Measurements from ENCODE around the gene RASGEF1B. TPM values are rescaled to one million over a fixed set of nuclear protein-coding genes. Genes with fewer than 3 reads are reported as not detected.
A peak's percentile ranks its signal among the peaks of the same experiment; 100 is the strongest.

Gene RASGEF1B
- total and polyA plus RNA-seq, 2 experiments from 2014 or later = 2.9 to 4.6 TPM

DNA sequence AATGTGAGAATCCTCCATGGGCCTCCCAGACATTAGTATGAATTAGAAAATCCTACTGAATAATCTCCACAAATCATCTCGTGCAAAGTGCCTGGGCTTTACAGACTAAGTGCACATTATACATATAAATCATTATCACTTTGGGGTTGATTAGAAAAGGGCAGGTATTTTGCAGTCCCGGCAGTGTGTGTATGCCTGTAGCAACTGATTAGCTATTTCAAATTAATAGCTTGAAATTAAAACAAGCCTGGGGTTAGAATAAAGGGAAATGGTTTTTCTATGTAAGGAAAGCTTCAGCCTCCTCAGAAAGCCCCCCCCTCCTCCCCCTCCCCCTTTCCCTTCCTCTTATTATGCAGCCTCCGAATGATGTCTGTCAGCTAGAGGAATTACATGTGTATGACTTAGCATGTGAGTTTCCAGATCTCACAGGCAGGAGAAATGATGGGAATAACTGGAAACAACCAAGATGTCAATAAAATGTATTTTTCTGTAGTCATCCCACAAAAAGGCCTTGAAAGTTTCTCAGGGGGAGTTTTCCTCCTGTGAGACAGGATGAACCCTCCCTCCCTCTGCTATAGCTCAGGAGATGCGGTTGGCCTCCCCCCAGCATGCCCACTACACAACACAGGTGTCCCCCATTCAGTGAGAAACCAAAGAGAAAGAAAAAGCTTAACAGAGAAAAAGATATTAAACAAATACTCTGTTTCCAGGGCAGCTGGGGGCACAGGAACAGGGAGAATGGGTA is 41.2 kb upstream of the RASGEF1B start:
- Histone ChIP-seq H3K27ac (no peak overlapping the region), H3K4me1 (ENCODE audit: low read depth) (no peaks in the 10 kb centered on the region), H3K4me3 (no peak overlapping the region), H3K27me3 (no peaks in the 10 kb centered on the region), H3K9me3 (ENCODE audit: low read depth) (no peaks in the 10 kb centered on the region), H3K36me3 (no peaks in the 10 kb centered on the region)
- DNase-seq (ENCODE audit: low read depth in 1 of 2, low spot score in 1 of 2) = no peak
- TF ChIP-seq, protein P1, sequence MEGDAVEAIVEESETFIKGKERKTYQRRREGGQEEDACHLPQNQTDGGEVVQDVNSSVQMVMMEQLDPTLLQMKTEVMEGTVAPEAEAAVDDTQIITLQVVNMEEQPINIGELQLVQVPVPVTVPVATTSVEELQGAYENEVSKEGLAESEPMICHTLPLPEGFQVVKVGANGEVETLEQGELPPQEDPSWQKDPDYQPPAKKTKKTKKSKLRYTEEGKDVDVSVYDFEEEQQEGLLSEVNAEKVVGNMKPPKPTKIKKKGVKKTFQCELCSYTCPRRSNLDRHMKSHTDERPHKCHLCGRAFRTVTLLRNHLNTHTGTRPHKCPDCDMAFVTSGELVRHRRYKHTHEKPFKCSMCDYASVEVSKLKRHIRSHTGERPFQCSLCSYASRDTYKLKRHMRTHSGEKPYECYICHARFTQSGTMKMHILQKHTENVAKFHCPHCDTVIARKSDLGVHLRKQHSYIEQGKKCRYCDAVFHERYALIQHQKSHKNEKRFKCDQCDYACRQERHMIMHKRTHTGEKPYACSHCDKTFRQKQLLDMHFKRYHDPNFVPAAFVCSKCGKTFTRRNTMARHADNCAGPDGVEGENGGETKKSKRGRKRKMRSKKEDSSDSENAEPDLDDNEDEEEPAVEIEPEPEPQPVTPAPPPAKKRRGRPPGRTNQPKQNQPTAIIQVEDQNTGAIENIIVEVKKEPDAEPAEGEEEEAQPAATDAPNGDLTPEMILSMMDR (IDR thresholded peaks at IDR 0.05; ENCODE audit: low read depth, low read length) = no peak

DNA sequence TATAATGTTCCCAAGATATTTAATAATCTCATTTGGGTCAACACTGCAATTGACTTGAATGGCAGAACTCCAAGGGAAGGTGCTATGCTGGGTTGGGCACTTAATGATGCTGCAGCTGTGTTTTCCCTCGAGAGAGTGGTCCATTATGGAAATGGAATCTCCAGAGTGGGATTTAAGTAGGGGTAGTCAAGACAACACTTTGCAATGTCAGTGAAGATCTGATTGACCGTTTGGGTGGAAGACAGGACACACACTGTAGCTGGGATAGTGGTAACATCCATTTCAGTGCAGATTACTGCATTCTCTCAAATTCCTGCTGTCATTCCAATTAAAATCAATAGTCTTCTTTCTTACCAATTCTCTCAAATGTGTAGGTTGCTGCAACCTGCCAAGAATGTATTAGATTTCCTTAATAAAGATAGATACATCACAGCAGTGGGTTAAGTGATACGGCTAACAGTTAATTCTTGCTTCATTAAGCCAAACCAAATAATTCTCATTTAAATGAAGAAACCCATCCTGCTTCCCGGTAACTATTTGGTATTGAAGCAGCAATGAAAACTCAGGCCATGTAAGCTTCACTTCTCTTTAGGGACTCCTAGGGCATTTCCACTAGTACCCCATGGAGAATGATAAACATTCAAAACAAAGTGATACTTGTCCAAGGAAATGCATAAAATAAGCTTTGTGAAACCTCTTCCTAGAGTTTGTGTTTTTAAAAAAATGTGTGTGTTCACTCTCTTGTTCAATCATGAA is 40.5 kb upstream of the RASGEF1B start:
- H3K27me3 ChIP-seq = no peaks in the 10 kb centered on the region
- TF ChIP-seq, protein P1 (IDR thresholded peaks at IDR 0.05; ENCODE audit: low read depth, low read length) = no peak
- no peak for DNase-seq (ENCODE audit: low read depth in 1 of 2, low spot score in 1 of 2)
- H3K27ac ChIP-seq = no peak overlapping the region
- no peaks in the 10 kb centered on the region for H3K9me3 ChIP-seq (ENCODE audit: low read depth)
- H3K4me3 ChIP-seq = no peak overlapping the region
- H3K4me1 ChIP-seq (ENCODE audit: low read depth) = no peaks in the 10 kb centered on the region
- H3K36me3 ChIP-seq = no peaks in the 10 kb centered on the region

DNA sequence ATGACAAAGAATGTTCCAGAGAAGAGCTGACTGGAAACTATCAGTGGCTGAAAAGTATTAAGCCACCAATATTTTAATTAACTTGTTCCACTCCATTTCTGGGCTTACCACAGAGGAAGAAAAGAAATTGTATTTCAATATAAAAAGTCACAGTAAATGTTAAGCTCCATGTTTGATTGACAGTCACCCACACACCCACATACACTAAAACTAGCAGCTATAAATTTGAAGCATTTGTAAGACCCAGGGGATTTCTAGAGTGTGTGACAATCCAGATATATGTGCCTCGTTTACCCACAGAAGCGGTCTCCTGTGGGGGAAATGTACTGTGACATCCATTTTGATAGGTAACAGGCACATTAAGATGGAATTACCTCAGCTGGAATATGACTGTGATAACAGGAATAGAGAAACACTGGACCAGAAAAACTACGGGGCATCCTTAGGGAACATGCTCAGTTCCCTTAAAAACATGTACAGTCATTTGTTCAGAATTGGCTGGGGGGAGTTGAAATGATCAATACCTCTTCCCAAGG is 39.0 kb upstream of the RASGEF1B start:
- Histone ChIP-seq H3K36me3 (no peaks in the 10 kb centered on the region), H3K4me1 (ENCODE audit: low read depth) (no peaks in the 10 kb centered on the region), H3K27ac (no peak overlapping the region), H3K27me3 (no peaks in the 10 kb centered on the region), H3K4me3 (no peak overlapping the region), H3K9me3 (ENCODE audit: low read depth) (no peaks in the 10 kb centered on the region)
- TF ChIP-seq, protein P1 (IDR thresholded peaks at IDR 0.05; ENCODE audit: low read depth, low read length) = no peak
- no peak for DNase-seq (ENCODE audit: low read depth in 1 of 2, low spot score in 1 of 2)

DNA sequence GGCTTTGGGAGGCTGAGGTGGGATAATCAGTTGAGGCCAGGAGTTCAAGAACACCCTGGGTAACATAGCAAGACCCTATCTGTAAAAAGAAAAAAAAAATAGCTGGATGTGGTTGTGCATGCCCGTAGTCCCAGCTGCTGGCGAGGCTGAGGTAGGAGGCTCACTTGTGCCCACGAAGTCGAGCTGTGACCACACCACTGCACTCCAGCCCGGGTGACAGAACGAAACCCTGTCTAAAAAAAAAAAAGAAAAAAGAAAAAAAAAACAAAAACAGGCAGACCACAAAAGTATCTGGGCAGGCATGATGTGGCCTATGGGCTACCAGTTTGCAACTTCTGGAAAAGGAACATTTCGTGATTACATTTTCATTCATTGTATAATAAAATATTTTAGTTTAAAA is 38.1 kb upstream of the RASGEF1B start:
- Histone ChIP-seq H3K4me1 (ENCODE audit: low read depth) (no peaks in the 10 kb centered on the region), H3K9me3 (ENCODE audit: low read depth) (no peaks in the 10 kb centered on the region), H3K27me3 (no peaks in the 10 kb centered on the region), H3K36me3 (no peaks in the 10 kb centered on the region), H3K4me3 (no peak overlapping the region), H3K27ac (no peak overlapping the region)
- TF ChIP-seq, protein P1 (IDR thresholded peaks at IDR 0.05; ENCODE audit: low read depth, low read length) = no peak
- no peak for DNase-seq (ENCODE audit: low read depth in 1 of 2, low spot score in 1 of 2)

DNA sequence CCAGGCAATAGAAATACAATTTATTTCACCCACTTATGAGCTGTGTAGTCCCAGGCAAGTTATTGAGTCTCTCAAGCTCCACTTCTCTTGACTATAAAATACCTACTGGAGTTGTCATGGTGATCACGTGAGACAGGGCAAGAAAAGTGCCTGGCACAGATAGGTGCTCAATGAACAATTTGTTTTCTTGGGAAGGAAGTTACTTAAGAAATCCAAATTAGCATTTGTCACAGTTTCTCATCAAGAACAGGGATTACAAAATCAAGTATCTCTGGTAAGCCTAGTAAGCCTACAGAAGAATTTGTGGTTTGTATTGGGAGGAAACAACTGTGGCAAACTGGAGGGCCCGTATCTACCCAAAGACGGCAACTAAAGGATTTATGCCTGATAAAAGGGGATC is 37.5 kb upstream of the RASGEF1B start:
- H3K27me3 ChIP-seq = no peaks in the 10 kb centered on the region
- no peaks in the 10 kb centered on the region for H3K9me3 ChIP-seq (ENCODE audit: low read depth)
- TF ChIP-seq, protein P1 (IDR thresholded peaks at IDR 0.05; ENCODE audit: low read depth, low read length) = no peak
- H3K4me1 ChIP-seq (ENCODE audit: low read depth) = no peaks in the 10 kb centered on the region
- no peak overlapping the region for H3K4me3 ChIP-seq
- DNase-seq (ENCODE audit: low read depth in 1 of 2, low spot score in 1 of 2) = peak in 1 of 2 donors; percentile 62
- no peaks in the 10 kb centered on the region for H3K36me3 ChIP-seq
- H3K27ac ChIP-seq = no peak overlapping the region

Measured in cardiac muscle cell (in vitro differentiated cells and primary cell).